ENCODE data around the gene PRR16. TPM values are rescaled to one million over a fixed set of nuclear protein-coding genes. Genes with fewer than 3 reads are reported as not detected.
"Not testable (repeated sequence)": the region's sequence is repeated elsewhere in the genome, so short reads cannot be mapped to it uniquely, and the experiment has no call there.

PRR16 gene
- 2.2 and 4.5 TPM in 2 replicates for total RNA-seq (2014; rRNA removed; shearing (Covaris generic); ENCODE audit: low replicate concordance)

- in situ Hi-C loops (cut with HindIII; ENCODE audit: low pct_unique_long_range_greater_than_20kb, low sequenced_read_pairs) = no loop called here
- peak; percentile 55 for DNase-seq (ENCODE audit: low read depth)
Measured at GRCh38 chr5:120463991-120464626, at the start of gene PRR16. Gene PRR16 (plus strand): TSS chr5:120464300.

GRCh38 chr5:120415985-120416384, 48.1 kb upstream of the PRR16 start:
- in situ Hi-C loops (cut with HindIII; ENCODE audit: low pct_unique_long_range_greater_than_20kb, low sequenced_read_pairs) = no loop called here
- DNase-seq (ENCODE audit: low read depth) = no peak

- no peak for DNase-seq (ENCODE audit: low read depth)
- in situ Hi-C loops (cut with HindIII; ENCODE audit: low pct_unique_long_range_greater_than_20kb, low sequenced_read_pairs) = no loop called here
Measured at GRCh38 chr5:120419127-120419526, 45.0 kb upstream of the PRR16 start.

- in situ Hi-C loops (cut with HindIII; ENCODE audit: low pct_unique_long_range_greater_than_20kb, low sequenced_read_pairs); DNase-seq (ENCODE audit: low read depth): not testable (repeated sequence)
Measured at GRCh38 chr5:120426633-120427275, 37.3 kb upstream of the PRR16 start.

- in situ Hi-C loops (cut with HindIII; ENCODE audit: low pct_unique_long_range_greater_than_20kb, low sequenced_read_pairs) = no loop called here
- no peak for DNase-seq (ENCODE audit: low read depth)
Measured at GRCh38 chr5:120430572-120430971, 33.5 kb upstream of the PRR16 start.

GRCh38 chr5:120432861-120433260, 31.2 kb upstream of the PRR16 start:
- DNase-seq (ENCODE audit: low read depth) = no peak
- in situ Hi-C loops (cut with HindIII; ENCODE audit: low pct_unique_long_range_greater_than_20kb, low sequenced_read_pairs) = no loop called here

- no peak for DNase-seq (ENCODE audit: low read depth)
- in situ Hi-C loops (cut with HindIII; ENCODE audit: low pct_unique_long_range_greater_than_20kb, low sequenced_read_pairs) = no loop called here
Measured at GRCh38 chr5:120435129-120435528, 29.0 kb upstream of the PRR16 start.

- no peak for DNase-seq (ENCODE audit: low read depth)
- in situ Hi-C loops (cut with HindIII; ENCODE audit: low pct_unique_long_range_greater_than_20kb, low sequenced_read_pairs) = no loop called here
Measured at GRCh38 chr5:120436996-120437395, 27.1 kb upstream of the PRR16 start.

- no peak for DNase-seq (ENCODE audit: low read depth)
- in situ Hi-C loops (cut with HindIII; ENCODE audit: low pct_unique_long_range_greater_than_20kb, low sequenced_read_pairs) = no loop called here
Measured at GRCh38 chr5:120442694-120443093, 21.4 kb upstream of the PRR16 start.

GRCh38 chr5:120443607-120444006, 20.5 kb upstream of the PRR16 start:
- in situ Hi-C loops (cut with HindIII; ENCODE audit: low pct_unique_long_range_greater_than_20kb, low sequenced_read_pairs) = no loop called here
- DNase-seq (ENCODE audit: low read depth) = no peak

- DNase-seq (ENCODE audit: low read depth) = peak; percentile 41
- in situ Hi-C loops (cut with HindIII; ENCODE audit: low pct_unique_long_range_greater_than_20kb, low sequenced_read_pairs) = no loop called here
Measured at GRCh38 chr5:120446068-120446492, 18.0 kb upstream of the PRR16 start.

- in situ Hi-C loops (cut with HindIII; ENCODE audit: low pct_unique_long_range_greater_than_20kb, low sequenced_read_pairs) = no loop called here
- no peak for DNase-seq (ENCODE audit: low read depth)
Measured at GRCh38 chr5:120446901-120447300, 17.2 kb upstream of the PRR16 start.

- in situ Hi-C loops (cut with HindIII; ENCODE audit: low pct_unique_long_range_greater_than_20kb, low sequenced_read_pairs) = no loop called here
- peak; percentile 38 for DNase-seq (ENCODE audit: low read depth)
Measured at GRCh38 chr5:120447706-120448239, 16.3 kb upstream of the PRR16 start.

- in situ Hi-C loops (cut with HindIII; ENCODE audit: low pct_unique_long_range_greater_than_20kb, low sequenced_read_pairs) = no loop called here
- no peak for DNase-seq (ENCODE audit: low read depth)
Measured at GRCh38 chr5:120449501-120449900, 14.6 kb upstream of the PRR16 start.

GRCh38 chr5:120450910-120451309, 13.2 kb upstream of the PRR16 start:
- DNase-seq (ENCODE audit: low read depth) = no peak
- in situ Hi-C loops (cut with HindIII; ENCODE audit: low pct_unique_long_range_greater_than_20kb, low sequenced_read_pairs) = no loop called here

- no peak for DNase-seq (ENCODE audit: low read depth)
- in situ Hi-C loops (cut with HindIII; ENCODE audit: low pct_unique_long_range_greater_than_20kb, low sequenced_read_pairs) = no loop called here
Measured at GRCh38 chr5:120451445-120451844, 12.7 kb upstream of the PRR16 start.

GRCh38 chr5:120452471-120452870, 11.6 kb upstream of the PRR16 start:
- in situ Hi-C loops (cut with HindIII; ENCODE audit: low pct_unique_long_range_greater_than_20kb, low sequenced_read_pairs) = no loop called here

GRCh38 chr5:120454094-120454798, 9.9 kb upstream of the PRR16 start:
- no peak for DNase-seq (ENCODE audit: low read depth)
- in situ Hi-C loops (cut with HindIII; ENCODE audit: low pct_unique_long_range_greater_than_20kb, low sequenced_read_pairs) = no loop called here

More at GRCh38 chr5:120452471-120452870, 11.6 kb upstream of the PRR16 start:
- DNase-seq (ENCODE audit: low read depth) = no peak

GRCh38 chr5:120456006-120456405, 8.1 kb upstream of the PRR16 start:
- in situ Hi-C loops (cut with HindIII; ENCODE audit: low pct_unique_long_range_greater_than_20kb, low sequenced_read_pairs) = no loop called here
- no peak for DNase-seq (ENCODE audit: low read depth)
